Measurements from ENCODE around the gene MFSD2A.

DNA sequence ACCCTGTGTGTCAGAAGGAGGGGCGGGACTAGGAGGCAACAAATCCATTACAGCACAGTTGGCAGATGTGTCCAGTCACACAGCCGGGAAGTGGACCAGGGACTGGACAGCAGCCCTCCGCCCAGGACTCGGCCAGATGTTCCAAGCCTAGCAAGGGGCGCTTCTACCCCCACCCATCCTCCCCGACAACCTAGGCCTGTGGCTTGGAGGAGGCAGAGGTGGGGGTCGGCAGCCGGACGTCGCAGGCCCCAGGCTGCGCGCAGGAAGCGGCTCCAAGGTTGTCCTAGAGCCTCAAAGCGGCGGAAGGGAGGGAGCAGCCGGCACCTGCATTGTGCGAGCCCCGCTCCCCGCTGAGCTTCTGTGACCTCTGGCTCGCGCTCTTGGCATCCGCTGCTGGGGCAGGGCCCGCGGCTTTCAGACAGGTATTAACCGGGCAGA is 32.7 kb upstream of the MFSD2A start:
- TF ChIP-seq, protein P1, sequence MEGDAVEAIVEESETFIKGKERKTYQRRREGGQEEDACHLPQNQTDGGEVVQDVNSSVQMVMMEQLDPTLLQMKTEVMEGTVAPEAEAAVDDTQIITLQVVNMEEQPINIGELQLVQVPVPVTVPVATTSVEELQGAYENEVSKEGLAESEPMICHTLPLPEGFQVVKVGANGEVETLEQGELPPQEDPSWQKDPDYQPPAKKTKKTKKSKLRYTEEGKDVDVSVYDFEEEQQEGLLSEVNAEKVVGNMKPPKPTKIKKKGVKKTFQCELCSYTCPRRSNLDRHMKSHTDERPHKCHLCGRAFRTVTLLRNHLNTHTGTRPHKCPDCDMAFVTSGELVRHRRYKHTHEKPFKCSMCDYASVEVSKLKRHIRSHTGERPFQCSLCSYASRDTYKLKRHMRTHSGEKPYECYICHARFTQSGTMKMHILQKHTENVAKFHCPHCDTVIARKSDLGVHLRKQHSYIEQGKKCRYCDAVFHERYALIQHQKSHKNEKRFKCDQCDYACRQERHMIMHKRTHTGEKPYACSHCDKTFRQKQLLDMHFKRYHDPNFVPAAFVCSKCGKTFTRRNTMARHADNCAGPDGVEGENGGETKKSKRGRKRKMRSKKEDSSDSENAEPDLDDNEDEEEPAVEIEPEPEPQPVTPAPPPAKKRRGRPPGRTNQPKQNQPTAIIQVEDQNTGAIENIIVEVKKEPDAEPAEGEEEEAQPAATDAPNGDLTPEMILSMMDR (IDR thresholded peaks at IDR 0.05): no peak
- TF ChIP-seq POLR2A (IDR thresholded peaks at IDR 0.05): no peak

Data from Peyer's patch (tissue), 4 donors.